COLO668 (cell line): ENCODE measurements around the gene OR51E2.
"Not testable (repeated sequence)": the region's sequence is repeated elsewhere in the genome, so short reads cannot be mapped to it uniquely, and the experiment has no call there.

Source experiments
- DNase-seq: peaks from one replicate; lab custom pipeline; 2025; ENCODE audit not compliant: unreplicated experiment; lab: John Stamatoyannopoulos, UW

The OR51E2 gene, protein sequence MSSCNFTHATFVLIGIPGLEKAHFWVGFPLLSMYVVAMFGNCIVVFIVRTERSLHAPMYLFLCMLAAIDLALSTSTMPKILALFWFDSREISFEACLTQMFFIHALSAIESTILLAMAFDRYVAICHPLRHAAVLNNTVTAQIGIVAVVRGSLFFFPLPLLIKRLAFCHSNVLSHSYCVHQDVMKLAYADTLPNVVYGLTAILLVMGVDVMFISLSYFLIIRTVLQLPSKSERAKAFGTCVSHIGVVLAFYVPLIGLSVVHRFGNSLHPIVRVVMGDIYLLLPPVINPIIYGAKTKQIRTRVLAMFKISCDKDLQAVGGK

DNA sequence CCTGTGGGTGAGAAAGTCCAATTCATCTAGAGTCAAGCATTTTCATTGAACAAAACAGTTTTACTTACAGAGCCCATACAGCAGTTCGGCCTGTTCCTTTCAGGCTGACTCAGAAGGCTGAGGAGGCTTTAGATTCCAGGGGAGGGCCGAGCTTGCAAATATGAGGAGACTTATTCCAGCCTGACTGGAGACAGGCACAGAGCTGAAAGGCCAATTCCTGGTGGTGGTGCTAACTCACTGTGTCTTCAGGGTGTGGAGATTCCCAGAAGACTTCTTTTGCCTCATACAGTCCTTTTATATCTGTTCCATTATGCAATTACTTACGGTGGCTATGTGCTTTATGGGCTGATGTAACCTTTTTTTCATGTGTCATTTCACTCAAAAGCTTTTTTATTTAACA, at the start of gene OR51E2:
Gene OR51E2, minus strand, starts transcription at position 269 of the 400 bp plus-strand sequence. CDS start 15,142 bp downstream, outside the sequence.
- DNase-seq: peak; percentile 73

DNA sequence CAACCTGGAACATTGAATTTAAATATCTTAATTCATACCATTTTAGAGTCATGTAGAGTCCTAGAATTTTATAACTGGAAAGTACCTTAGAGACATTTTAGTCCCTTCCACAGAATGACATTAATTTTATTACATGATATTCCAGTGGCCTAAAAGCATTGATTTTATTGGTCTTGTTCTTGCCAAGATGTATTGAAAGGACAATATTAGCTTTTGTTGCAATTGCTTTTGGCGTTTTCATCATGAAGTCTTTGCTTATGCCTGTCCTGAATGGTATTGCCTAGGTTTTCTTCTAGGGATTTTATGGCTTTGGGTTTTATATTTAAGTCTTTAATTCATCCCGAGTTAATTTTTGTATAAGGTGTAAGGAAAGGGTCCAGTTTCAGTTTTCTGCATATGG, 43.1 kb upstream of the OR51E2 start:
- no peak for DNase-seq

DNA sequence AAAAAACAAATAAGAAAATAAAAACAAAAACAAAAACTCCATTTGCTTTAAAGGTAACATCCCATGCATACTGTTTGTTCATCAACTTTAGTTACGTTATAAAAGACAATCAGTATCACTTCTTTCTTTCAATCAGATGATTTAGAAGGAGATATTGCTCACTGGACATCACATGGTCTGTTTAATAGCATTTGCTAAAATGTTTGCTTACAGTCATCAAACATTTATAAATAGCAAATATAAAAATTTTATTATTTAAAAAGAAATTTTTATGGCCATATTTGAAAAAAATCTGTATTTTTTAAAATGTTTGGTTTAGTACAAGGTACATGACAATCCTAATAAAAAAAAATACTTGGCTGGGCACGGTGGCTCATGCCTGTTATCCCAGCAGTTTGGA, 29.5 kb upstream of the OR51E2 start:
- DNase-seq: no peak

DNA sequence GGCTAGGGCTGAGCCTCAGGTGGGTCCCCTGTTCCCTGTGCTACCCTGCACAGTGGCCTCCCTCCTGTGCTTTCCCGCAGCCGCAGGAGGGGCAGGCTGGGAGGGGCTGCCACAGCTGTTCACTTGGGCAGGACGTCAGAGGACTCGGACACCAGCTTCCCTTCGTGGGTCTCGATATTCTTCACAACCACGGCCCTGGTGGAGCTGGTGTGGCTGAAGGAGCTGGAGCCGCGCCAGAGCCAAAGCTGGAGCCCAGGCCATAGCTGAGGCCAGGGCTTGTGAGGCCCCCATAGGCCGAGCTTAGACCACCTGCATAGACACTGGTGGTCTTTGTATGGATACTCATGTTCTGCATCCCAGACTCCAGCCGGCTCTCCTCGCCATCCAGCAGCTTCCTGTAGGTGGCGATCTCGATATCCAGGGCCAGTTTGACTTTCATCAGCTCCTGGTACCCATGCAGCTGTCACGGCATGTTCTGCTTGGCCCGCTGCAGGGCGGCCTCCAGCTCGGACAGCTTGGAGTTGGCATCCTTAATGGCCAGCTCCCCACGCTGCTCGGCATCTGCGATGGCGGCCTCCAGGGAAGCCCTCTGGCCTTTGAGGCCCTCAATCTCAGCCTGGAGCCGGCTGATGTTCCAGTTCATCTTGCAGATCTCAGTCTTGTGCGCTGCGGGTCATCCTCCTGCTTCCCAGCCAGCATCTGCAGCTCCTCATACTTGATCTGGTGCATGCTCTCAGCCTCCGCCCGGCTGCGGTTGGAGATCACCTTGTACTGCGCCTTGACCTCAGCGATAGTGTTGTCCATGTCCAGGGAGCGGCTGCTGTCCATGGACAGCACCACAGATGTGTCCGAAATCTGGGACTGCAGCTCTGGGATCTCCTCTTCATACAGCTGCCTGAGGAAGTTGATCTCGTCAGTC, 25.2 kb upstream of the OR51E2 start:
- DNase-seq: not testable (repeated sequence)

DNA sequence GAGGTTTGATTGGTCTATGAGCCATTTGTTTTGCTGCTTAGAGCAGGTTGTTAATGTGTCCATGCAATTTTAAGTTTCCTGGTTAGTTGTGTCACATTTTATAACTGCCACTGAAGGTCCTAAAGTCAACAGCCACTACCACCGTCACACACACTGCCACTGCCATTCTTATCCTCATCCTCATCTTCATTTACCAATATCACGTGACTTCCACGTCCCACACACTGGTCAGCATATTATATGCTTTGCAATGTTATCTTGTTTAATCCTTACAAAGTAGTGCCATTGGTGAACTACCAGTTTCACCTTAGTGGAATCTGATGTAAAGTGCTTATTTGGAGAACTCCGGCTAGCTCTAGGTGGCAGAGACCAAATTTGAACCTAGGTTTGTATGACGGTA, 16.6 kb upstream of the OR51E2 start:
- no peak for DNase-seq

DNA sequence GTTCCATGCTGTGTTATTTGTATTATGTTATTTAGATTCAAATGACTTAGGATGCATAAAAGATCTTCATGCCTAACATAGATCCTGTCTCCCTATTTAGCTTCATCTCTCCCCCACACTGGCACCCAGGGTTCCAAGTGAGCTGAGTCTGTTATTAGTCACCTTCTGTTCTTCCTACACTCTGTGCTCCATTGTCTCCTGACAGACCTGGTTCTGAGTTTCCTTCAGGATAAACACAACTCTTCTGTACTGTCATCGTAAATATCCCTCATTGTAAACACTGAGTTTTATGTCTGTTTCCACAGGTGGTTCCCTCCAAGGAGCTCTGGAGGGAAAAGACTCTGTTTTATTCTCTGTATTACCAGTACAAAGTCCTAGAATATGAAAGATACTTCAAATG, 15.6 kb upstream of the OR51E2 start:
- peak; percentile 34 for DNase-seq

DNA sequence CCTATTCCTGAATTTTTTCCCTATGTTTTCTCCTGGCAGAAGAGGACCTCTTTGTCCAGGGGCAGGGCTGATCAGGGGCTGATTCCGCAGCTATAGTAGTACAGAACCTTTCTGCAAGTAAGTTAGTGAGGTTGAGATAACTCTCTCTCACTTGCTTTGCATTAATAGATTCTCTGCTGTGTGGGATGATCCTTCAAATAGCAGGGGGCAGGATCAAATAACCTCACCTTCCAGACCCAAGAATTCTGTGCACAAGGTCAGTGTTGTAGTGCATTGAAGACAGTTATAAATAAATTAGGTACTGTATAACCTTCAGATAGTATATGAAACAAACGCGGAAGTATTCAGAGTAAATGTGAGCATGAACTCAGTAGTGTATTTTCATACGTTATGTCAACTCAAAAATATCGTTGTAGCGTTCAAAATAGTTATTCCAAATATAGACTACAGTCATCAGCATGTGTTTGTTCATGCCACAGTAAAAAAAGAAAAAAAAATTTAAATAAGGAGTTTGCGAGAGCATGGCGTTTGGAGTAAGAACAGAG, 7.2 kb upstream of the OR51E2 start:
- DNase-seq: peak; percentile 42

DNA sequence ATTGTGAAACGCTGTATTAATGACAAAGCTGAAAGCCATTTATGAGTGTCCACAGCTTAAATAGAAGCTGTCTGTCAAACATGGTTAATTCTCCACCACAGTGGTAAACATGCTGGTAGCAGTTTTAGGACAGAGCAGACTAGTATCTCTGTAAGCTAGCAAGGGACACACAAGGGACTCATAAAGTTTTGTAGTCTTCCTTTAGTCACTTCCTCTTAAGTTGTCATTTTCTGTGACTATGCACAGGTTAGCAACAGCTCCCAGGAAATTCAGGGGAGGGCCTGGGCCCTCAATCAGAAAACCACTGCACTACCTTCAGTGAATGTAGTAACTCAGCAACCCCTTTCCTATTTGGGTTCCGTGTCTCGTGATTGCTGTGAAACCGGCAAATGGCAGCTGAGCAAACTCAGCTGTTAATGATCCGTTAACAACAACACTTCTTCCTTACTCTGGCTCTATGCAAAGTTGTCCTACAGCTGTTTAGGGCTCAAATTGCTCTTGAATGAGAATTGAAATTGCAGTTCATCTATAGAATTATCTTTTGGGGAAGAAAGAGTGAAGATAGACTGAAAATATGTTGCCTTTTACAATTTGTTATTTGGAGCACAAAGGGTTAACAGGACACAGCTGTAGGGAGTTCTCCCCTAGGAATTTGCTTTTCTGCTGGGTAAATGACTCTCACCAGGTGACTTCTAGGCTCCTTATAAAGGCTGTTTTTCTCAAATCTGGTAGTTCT, 6.6 kb upstream of the OR51E2 start, which contains the start of gene MMP26:
Gene MMP26, plus strand, starts transcription at position 731 of the 736 bp plus-strand sequence.
- peak; percentile 88 for DNase-seq

DNA sequence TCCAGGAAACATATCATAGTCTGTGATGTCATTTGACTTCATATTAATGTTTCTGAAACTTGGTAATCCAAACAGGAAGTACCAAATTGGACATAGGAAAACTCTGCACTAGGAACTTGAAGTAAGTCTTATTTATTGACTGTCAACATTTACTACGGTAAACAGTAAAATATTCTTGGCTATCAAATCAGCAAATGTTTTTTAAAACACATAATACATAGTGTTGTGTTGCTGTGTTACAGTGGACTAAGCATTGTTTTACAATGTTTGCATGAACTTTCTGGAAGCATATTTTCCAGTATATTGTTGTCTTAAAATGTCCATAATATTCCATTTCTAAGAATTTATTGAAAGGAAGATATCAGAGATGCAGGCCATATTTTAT, 2.8 kb upstream of the OR51E2 start:
- DNase-seq: no peak

DNA sequence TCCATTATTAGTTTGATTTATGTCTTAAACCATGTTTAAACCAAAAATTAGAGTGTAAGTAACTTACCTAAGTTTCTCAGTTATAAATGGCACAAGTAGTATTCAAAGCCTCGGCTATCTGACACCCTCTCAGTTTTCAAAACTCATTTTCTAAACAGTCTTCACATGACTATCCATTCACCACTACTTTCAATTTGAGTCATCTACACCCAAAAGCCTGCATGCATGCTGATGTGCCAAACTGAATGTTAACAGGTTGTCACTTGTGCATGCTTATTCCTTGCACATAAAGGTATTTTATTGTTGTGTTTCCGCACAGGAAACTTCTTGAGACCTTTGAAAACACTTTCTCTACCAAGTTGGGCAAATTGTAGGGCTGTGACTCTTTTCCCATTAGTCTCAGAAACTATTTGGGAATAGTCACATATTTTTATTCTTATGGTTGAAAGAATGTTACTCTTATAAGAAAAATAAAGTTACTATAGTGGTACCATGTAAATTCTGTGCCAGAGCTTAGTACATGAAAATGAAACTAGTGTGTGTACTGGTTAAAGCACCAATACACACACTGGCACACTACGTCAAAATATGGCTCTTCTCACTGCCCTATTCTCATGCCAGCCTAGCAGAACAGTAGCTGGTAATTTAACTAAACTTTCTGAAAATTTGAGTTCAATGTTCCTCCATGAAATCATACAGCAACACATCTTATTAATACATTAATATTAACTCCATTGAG, 2.2 kb upstream of the OR51E2 start:
- no peak for DNase-seq

DNA sequence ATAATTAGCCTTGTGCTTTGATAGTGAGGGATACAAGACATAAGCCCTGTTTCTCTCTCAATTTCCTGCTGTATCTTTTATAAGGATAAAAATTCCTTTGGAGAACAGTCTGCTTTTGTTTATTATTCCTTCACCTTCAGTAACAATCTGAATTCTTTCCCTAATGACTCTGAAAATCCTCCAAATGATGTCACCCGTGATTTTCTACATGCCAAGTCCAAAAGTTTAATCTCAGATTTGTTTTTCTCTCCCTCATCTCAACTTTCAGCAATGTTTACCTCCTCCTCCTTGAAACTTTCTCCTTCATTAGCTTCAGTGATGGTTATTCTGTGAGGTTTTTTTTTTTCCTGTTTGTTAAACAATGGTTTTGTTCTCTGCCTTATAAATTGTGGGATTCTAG, 2.2 kb downstream of the OR51E2 start:
- no peak for DNase-seq

DNA sequence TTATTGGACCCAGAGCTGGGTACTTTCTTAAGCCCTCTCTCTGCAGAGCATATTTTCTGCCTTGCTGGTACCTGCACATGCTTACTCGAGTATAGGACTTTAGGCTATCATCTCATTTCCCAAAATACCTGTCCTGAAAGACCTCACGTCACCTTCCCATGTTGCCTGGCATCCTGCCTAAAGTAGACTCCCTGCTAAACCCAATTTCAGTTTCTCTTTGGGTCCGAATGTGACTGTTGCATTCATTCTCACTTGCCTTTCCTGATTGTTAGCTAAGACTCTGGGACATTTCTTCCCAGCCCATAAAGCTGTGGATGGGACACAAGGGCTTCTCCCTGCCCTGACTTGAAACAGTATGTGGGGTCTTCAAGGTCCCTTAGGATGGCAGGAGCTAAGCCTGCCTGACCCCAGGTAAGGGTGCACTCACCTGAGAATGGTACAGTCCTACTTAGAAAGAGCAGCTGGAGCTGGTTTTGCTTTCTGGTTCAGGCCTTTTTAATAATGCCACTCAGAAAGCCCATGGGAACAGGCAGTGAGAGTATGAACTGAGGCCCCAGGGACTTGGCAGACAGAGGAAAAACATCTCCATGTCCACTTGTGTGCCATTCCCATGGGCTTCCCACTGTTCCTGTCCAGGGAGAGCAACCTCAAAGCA, 12.9 kb downstream of the OR51E2 start:
- DNase-seq: no peak

DNA sequence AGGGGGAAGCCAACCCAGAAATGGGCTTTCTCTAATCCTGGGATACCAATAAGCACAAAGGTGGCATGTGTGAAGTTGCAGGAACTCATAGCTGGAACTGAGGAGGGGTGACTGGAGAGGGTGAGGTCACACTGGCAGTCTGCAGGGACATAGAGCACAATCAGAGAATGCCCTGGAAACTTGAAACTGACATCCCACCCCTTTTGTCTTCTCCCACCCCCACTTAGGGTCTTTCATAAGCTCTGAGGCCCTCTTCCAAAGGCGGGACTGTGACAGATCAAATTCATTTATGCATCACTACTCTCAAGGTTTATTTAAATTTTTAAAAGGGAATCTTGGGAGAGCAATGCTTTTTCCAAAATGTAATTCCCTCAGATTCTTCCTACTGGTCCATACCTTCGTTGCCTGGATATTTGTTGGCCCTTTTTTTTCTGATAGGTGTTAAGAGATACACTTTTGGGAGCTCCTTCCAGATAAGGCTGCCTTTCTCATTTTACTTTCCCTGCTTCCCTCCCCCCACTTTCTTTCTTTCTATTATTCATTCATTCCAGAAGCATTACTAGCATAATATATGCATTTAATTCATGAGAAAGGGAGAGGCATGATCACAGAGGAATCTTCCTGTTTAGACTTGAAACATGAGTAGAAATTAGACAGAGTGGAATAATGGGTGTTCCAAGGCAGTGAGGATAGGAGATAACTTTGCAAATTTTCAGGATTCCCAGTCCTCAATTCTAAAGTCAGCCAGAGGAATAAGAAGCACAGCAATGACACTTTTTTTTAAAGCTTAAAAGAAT, 14.8 kb downstream of the OR51E2 start:
- no peak for DNase-seq

DNA sequence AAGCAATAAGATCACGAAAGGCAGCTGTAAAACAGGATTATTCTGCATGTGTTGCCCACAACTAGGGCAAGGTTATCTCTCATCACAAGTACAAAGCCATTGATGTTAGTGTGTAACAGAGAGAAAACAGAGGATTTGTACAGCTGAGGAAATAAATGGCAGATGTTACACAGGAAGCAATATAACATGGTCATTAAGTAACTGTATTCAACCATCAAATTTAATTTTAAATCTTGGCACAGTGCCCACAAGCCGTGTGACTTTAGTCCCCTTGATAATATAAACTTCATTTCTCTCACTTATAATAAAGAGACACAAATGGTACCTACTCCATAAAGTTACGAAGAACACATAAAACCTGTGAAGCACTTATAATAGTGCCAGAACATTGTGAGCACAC, 17.3 kb downstream of the OR51E2 start:
- peak; percentile 56 for DNase-seq

DNA sequence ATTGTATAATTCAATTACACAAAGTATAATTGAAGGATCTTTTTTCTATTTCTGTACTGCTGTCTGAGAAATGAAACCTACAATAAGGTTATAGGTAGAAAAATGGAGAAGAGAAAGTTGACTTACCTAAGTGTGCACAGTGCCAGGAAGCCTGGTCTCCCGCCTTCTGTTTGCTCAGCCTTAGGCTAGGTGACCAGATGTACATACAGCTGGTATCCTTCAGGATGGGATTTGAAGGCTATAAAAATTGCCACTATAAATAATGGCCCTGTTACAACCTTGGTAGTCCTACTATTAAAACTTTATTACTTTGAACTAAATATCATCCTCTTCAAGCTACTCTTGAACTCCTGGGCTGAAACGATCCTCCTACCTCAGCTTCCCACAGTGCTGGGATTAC, 19.7 kb downstream of the OR51E2 start:
- DNase-seq: peak; percentile 66

DNA sequence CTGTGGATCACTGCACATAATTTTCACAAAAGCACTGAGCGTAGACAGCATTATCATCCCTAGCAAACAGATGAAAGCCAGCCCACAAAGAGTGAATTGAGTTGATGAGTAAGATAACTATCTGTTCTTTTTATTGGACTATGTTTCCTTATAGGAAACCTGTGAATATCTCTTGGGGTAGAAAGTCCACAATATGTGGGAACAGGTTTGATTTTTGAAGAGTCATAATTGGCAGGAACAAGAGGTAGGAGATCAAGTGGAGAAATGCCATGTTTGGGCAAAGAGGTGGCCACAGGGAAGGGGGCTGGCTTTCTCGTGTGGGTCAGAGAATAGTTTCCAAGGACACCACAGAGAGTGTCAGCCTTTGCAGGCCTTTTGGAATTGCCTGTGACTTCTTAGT, 23.9 kb downstream of the OR51E2 start:
- no peak for DNase-seq

DNA sequence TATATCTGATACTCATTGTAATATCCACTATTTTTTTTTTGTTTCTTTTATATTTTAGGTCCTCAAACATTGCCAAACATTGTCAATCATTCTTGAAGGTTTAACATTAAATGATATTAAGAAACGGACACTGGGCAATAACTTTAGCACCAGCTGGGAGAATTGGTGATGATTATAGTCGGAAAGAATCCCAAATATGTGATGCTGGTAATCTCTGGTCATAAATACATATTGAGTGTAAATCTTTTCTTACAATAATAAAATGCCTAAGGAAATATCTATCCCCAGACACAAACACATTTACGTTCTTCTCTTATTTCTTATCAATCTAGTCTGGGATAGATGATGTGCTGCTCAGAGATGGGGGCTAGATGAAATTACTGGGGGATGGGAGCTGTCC, 25.2 kb downstream of the OR51E2 start:
- DNase-seq: no peak

DNA sequence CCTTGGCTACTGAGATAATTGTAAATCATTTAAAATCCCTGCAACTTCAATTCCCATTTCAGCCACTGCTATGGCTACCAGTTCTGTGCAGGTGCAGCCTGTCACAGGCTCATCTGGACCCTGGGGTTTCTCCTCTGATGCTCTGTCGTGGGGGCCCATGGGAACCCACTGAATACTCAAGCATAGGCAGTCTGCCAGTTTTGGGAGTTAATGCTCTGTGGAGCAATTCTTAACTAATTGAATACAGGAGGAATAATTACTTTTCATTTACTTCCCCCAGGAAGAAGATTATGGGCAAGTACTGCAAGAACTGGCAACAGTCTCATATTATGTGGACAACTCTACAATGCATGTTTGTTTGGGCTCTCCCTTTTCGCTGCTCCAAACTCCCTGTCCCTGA, 25.9 kb downstream of the OR51E2 start:
- DNase-seq: no peak

DNA sequence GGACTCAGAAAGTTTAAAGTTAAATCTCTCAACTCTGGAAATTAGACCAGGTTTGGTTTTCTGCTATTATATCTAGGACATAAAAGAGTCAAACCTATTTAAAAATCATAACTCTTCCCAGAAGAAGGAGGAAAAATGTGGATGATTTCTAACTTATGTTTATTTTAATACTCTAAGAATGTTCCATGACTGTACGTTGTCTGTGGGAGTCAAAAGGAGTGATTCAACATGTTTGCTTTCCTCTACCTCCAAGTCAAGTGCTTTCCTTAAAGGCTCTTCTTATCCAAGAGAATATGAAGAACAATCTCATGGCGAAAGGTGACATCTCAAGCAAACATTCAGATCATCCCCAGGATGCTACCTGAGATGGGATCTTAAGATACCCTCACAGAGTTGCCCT, 32.2 kb downstream of the OR51E2 start:
- DNase-seq: no peak
